Measurements from ENCODE around the gene EXOSC2. TPM values are rescaled to one million over a fixed set of nuclear protein-coding genes. Genes with fewer than 3 reads are reported as not detected.

The EXOSC2 gene
- total RNA-seq, 8 experiments from 2014 or later: 18.5 to 59.3 (median 28.7) TPM

DNA sequence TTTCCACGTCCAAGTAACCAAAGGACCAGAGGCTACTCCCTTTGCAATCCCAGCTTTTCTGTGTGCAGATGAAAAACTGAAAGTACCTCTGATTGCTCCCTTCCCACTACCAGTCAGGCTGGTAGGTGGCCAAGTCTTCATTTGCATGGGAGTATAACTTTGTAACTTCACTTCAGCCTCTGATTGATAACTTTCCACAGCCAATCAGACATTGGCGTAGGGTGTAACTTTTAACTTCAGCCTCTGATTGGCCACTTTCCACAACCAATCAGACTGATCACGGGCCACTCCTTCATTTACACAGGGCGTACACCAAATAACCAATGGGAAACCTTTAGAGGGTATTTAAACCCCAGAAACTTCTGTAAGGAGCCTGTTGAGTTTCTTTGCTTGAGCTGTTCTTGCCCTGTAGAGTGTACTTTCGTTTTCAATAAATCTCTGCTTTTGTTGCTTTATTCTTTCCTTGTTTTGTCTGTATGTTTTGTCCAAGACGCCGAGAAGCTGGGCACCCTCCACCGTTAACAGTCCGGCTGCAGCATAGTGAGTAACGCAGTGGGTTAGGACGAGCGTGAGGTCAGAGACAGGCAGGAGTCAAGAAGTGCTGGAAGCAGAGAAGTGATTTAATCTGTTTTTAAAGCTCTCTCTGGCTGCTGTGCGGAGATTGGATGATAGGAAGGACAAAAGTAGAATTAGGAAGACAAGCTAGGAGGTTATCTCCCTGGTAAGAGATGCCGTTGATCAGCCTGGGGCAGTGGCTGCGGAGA lies 3.5 kb upstream of the EXOSC2 start:
- ATAC-seq (replicated peaks in 6 of 8): peak in 7 of 8 experiments; percentile 12 to 81 (median 29)
- H3K4me1 ChIP-seq (replicated peaks in 1 of 2): peaks cover 13 to 16% of the 10 kb centered on the region in 2 donors
- H3K27ac ChIP-seq: no peak overlapping the region
- peak overlapping the region in 3 of 5 donors; percentile 5 to 21 (median 11) for H3K4me3 ChIP-seq
- WGBS, 10 experiments: 0 to 70% (median 29%) methylated on average over 2 to 14 of the region's 15 CpGs; no CpG with 5 or more reads in 1 of the 10 experiments
- in situ Hi-C loops (cut with MboI; ENCODE audit: low pct_unique_long_range_greater_than_20kb in 2 of 9, low sequenced_read_pairs in 9 of 9, unreplicated experiment in 9 of 9): loop anchor here in 8 of 9 experiments (10.0 to 25.0 kb wide), 4 partner anchors 203 to 235 kb away; no protein-coding TSS in a partner anchor

DNA sequence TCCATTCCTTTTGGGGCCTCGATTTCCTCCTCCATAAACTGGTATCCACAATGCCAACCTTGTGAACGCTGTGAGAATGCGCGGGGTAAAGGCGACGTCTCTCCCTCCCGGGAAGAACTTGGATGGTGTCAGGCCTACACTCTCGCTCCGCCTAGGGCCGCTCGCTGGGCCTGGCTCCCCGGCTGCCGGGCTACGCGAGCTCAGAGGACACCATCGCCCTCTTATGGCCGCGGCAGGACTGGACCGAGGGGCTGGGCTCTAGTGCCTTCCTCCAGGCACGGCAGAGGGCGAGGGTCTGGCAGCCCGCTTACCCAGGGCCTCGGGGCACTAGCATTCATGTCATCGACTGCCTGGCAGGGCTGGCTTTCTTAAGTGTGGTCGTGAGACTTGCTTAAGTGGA lies 1.3 kb upstream of the EXOSC2 start:
- Histone ChIP-seq H3K4me3 (no peak overlapping the region), H3K4me1 (replicated peaks in 1 of 2) (peaks cover 13 to 16% of the 10 kb centered on the region in 2 donors), H3K27ac (no peak overlapping the region)
- peak in 5 of 8 experiments; percentile 4 to 42 (median 33) for ATAC-seq (replicated peaks in 6 of 8)
- in situ Hi-C loops (cut with MboI; ENCODE audit: low pct_unique_long_range_greater_than_20kb in 2 of 9, low sequenced_read_pairs in 9 of 9, unreplicated experiment in 9 of 9): loop anchor here in 5 of 9 experiments (25.0 kb wide), 2 partner anchors 205 to 230 kb away; no protein-coding TSS in a partner anchor
- WGBS, 10 experiments: 6 to 100% (median 48%) methylated on average over 1 to 10 of the region's 25 CpGs; no CpG with 5 or more reads in 4 of the 10 experiments

DNA sequence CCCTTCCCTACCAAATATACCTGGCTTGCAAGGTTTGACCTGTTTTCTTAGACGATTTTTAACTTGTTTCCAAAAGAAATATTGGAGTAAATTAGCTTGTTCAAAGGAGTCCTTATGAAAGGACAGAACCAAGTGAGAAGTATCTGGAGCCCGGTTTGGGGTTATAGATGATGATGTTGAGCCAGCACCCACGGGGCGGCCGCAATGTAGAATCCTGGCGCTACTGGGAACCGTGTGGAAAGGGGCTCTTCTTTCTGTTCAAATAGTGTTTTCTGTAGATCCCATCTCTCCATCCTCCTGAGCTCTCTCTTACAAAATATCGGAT lies 517 bp upstream of the EXOSC2 start:
- ATAC-seq (replicated peaks in 6 of 8): peak in 6 of 8 experiments; percentile 0 to 19 (median 12)
- in situ Hi-C loops (cut with MboI; ENCODE audit: low pct_unique_long_range_greater_than_20kb in 2 of 9, low sequenced_read_pairs in 9 of 9, unreplicated experiment in 9 of 9): loop anchor here in 5 of 9 experiments (25.0 kb wide), 2 partner anchors 206 to 231 kb away; no protein-coding TSS in a partner anchor
- H3K4me1 ChIP-seq (replicated peaks in 1 of 2): peaks cover 13 to 16% of the 10 kb centered on the region in 2 donors
- H3K27ac ChIP-seq: peak overlapping the region in 1 of 2 donors; percentile 46
- peak overlapping the region; percentile 19 to 89 (median 72) for H3K4me3 ChIP-seq
- WGBS, 10 experiments: 0 to 18% (median 10%) methylated on average over 1 to 7 of the region's 8 CpGs; no CpG with 5 or more reads in 2 of the 10 experiments

DNA sequence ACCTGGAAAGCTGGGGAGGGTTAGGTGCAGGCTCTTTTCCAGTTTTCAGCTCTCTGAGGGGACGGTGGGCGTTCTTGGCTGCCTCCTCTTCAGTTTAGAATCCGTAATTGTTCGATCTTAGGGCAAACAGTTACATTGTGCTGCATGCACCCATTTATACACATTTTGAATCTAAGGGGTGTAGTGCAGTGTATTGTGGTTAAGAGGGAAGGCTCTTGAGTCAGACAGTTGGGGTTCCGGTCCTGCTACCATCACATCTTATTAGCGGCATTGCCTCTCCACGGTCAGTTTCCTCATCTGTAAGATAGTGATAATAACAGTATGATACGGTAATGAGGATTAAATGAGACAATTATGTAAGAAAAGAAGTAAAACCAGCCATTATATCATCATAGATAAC lies 625 bp downstream of the EXOSC2 start:
- H3K4me3 ChIP-seq: peak overlapping the region; percentile 59 to 89 (median 76)
- H3K4me1 ChIP-seq (replicated peaks in 1 of 2): peaks cover 13 to 16% of the 10 kb centered on the region in 2 donors
- in situ Hi-C loops (cut with MboI; ENCODE audit: low pct_unique_long_range_greater_than_20kb in 2 of 9, low sequenced_read_pairs in 9 of 9, unreplicated experiment in 9 of 9): loop anchor here in 5 of 9 experiments (25.0 kb wide), 2 partner anchors 207 to 232 kb away; no protein-coding TSS in a partner anchor
- peak overlapping the region; percentile 46 to 54 for H3K27ac ChIP-seq
- ATAC-seq (replicated peaks in 6 of 8): no peak
- 0 to 17% (median 0%) methylated on average over 1 to 6 of the region's 8 CpGs; no CpG with 5 or more reads in 3 of the 10 experiments for WGBS, 10 experiments

DNA sequence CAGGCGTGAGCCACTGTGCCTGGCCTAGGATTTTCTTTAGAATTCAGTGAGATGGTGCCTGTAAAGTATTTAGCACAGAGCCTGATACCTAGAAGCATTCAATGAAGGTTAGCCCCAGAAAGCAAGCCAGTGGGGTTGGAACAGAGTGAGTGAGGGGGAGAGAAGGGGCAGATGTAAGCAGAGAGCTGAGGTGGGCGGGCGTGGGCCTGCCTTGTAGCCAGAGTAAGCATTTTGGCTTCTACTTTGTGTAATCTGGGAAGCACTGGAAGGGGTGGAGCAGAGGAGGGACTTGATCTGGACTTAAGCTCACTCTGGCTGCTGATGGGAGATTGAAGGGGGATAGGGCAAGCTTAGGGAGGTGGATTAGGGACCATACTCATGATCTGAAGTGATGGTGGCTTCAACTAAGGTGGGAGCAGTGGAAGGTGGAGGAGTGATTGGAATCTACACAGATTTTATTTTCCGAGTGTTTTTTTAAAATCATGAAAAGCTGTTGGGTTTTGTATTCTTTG lies 2.6 kb downstream of the EXOSC2 start:
- H3K4me1 ChIP-seq (replicated peaks in 1 of 2): peaks cover 14 to 16% of the 10 kb centered on the region in 2 donors
- no peak overlapping the region for H3K27ac ChIP-seq
- no peak for ATAC-seq (replicated peaks in 6 of 8)
- in situ Hi-C loops (cut with MboI; ENCODE audit: low pct_unique_long_range_greater_than_20kb in 2 of 9, low sequenced_read_pairs in 9 of 9, unreplicated experiment in 9 of 9): loop anchor here in 5 of 9 experiments (25.0 kb wide), 2 partner anchors 209 to 234 kb away; no protein-coding TSS in a partner anchor
- H3K4me3 ChIP-seq: no peak overlapping the region
- 90 to 100% (median 95%) methylated on average over 1 to 4 of the region's 4 CpGs; no CpG with 5 or more reads in 2 of the 10 experiments for WGBS, 10 experiments

DNA sequence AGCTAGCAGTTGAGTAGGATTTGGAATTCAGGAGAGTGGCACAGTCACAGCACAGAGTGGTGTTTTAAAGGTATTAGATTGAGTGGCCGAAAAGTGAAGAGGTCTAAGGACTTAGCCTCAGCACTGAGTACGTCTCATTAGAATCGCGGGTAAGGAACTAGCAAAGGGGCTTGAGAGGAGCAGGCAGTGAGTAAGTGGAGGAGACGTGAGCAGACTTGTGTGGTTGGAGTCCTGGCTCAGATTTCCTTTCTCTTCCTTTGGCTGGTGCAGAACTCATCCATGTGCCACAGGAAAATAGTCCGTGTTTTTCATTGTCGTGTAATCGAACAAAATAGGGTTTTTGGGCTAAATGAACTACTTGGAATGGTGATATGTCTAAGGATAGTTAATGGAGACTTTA lies 3.4 kb downstream of the EXOSC2 start:
- Histone ChIP-seq H3K4me1 (replicated peaks in 1 of 2) (peaks cover 18% of the 10 kb centered on the region in 2 donors), H3K27ac (no peak overlapping the region), H3K4me3 (no peak overlapping the region)
- WGBS, 10 experiments: 83 to 100% (median 92%) methylated on average over 1 to 8 of the region's 8 CpGs; no CpG with 5 or more reads in 2 of the 10 experiments
- in situ Hi-C loops (cut with MboI; ENCODE audit: low pct_unique_long_range_greater_than_20kb in 2 of 9, low sequenced_read_pairs in 9 of 9, unreplicated experiment in 9 of 9): loop anchor here in 5 of 9 experiments (25.0 kb wide), 2 partner anchors 210 to 235 kb away; no protein-coding TSS in a partner anchor
- no peak for ATAC-seq (replicated peaks in 6 of 8)

DNA sequence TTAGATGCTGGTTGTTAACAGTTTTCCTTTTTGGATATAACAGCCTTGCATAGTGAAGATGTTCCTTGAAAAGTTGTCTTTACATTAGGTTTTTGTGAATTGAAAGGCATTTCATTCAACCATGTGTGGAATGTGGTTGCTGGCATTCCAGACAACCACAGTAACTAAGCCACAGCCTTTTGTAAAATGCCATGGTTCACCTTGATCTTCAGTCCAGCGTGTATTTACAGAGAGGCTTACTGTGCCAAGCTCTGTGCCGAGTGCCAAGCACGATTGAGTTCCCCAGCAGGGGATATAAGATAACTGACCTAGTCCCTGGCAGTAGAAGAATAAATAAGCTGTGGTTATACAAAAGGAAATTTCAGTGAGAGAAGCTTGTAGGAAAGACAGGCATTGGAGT lies 4.9 kb downstream of the EXOSC2 start:
- no peak for ATAC-seq (replicated peaks in 6 of 8)
- 17 to 100% (median 84%) methylated on average over 1 to 3 of the region's 3 CpGs; no CpG with 5 or more reads in 2 of the 10 experiments for WGBS, 10 experiments
- Histone ChIP-seq H3K27ac (no peak overlapping the region), H3K4me3 (no peak overlapping the region), H3K4me1 (replicated peaks in 1 of 2) (peaks cover 9 to 11% of the 10 kb centered on the region in 2 donors)
- in situ Hi-C loops (cut with MboI; ENCODE audit: low pct_unique_long_range_greater_than_20kb in 2 of 9, low sequenced_read_pairs in 9 of 9, unreplicated experiment in 9 of 9): loop anchor here in 5 of 9 experiments (25.0 kb wide), 2 partner anchors 211 to 236 kb away; no protein-coding TSS in a partner anchor

DNA sequence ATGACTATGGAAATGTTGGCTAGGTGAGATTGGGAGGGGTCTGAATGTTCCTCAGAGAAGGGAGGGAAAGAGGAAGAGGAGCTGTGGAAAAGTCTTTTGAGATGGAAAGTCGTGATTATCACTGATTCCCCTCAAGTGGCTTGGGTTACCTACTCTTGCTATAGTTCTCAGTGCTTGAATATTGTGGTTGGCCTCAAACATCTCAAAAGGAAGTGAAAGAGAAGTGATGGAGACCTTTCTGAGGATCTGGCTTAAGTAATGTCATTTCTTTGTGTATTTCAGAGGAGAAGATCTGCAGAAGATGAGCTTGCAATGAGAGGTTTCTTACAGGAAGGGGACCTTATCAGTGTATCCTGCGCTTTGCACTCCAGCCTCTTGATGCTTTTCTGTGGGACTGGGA lies 5.5 kb downstream of the EXOSC2 start:
- ATAC-seq (replicated peaks in 6 of 8): no peak
- Histone ChIP-seq H3K27ac (no peak overlapping the region), H3K4me1 (replicated peaks in 1 of 2) (peaks cover 9 to 11% of the 10 kb centered on the region in 2 donors), H3K4me3 (no peak overlapping the region)
- in situ Hi-C loops (cut with MboI; ENCODE audit: low pct_unique_long_range_greater_than_20kb in 2 of 9, low sequenced_read_pairs in 9 of 9, unreplicated experiment in 9 of 9): loop anchor here in 5 of 9 experiments (25.0 kb wide), 2 partner anchors 212 to 237 kb away; no protein-coding TSS in a partner anchor
- WGBS, 10 experiments: 40 to 100% (median 100%) methylated on average over 1 of the region's 2 CpGs; no CpG with 5 or more reads in 4 of the 10 experiments

DNA sequence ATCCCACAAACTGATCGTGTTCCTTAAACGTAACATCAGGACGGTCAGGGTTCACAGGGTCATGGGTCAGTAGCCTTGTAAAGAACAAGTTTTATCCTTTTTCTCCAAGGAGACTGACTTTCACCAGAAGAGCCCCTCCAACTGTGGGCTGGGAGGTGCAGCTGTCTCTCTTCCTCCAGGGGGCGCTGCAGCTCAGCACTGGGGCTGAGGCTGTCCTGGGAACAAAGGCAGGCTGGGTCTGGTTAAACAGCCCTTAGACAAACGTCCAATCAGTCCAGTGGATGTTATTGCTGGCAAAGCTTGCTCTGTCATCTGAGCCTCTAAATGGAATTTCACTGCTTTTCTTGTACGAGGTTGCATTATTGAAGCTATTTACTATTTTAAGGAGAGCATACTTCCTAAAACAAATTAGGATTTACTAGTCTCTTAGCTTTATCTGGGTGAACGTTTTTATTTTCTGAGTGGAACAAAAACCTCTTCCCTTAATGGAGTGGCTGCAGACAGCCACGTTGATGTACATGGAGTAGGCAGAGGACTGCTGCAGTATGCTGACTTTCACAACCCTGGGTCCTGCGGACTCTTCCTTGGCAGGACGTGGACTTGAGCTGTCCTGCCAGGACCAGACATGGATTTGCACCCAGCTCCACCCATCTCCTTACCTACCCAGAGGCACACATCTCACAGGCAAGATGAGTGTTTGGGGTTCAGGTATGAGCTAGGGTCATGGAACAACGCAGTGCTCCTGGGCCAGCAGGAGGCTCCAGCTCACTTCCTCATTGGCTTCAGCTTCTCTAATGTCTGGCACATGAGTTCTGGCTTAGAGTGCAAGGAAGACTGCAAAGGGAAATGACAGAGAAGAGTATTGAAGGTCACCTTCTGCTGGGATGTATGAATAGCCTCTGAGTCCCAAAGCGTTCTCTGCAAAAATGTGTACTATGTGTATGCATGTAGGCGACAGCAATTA lies 7.8 kb downstream of the EXOSC2 start:
- peak overlapping the region in 1 of 2 donors; percentile 17 for H3K27ac ChIP-seq
- in situ Hi-C loops (cut with MboI; ENCODE audit: low pct_unique_long_range_greater_than_20kb in 2 of 9, low sequenced_read_pairs in 9 of 9, unreplicated experiment in 9 of 9): loop anchor here in 8 of 9 experiments (25.0 kb wide), 4 partner anchors 136 to 336 kb away; partner anchors contain the start of gene ABL1 (in 2 of the 8)
- 28 to 100% (median 65%) methylated on average over 1 to 9 of the region's 13 CpGs for WGBS, 10 experiments

DNA sequence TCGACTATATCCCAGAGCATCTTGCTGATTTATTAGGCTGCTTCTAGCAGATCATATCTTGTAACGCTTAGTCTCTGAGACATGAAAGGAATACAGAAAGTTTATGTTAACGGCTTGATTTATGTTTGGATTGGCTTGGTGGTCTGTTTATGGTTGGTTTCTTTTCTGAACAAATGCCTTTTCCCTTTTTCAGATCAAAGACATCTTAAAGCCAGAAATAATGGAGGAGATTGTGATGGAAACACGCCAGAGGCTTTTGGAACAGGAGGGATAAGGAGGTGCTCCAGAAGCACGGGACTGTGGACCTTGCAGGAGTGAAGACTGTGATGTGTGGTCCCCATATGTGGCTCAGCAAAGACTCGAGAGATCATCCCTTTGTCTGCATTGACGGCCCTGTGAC lies 9.9 kb downstream of the EXOSC2 start:
- in situ Hi-C loops (cut with MboI; ENCODE audit: low pct_unique_long_range_greater_than_20kb in 2 of 9, low sequenced_read_pairs in 9 of 9, unreplicated experiment in 9 of 9): loop anchor here in 8 of 9 experiments (25.0 kb wide), 4 partner anchors 134 to 334 kb away; partner anchors contain the start of gene ABL1 (in 2 of the 8)
- Histone ChIP-seq H3K4me1 (replicated peaks in 1 of 2) (peaks cover 3 to 5% of the 10 kb centered on the region in 2 donors), H3K27ac (no peak overlapping the region), H3K4me3 (no peak overlapping the region)
- no peak for ATAC-seq (replicated peaks in 6 of 8)
- 48 to 100% (median 89%) methylated on average over 1 to 7 of the region's 7 CpGs; no CpG with 5 or more reads in 2 of the 10 experiments for WGBS, 10 experiments

More for the DNA sequence above, 7.8 kb downstream of the EXOSC2 start:
- H3K4me3 ChIP-seq: no peak overlapping the region
- H3K4me1 ChIP-seq (replicated peaks in 1 of 2): peaks cover 3 to 5% of the 10 kb centered on the region in 2 donors
- peak; percentile 95 to 100 (median 98) for ATAC-seq (replicated peaks in 6 of 8)

DNA sequence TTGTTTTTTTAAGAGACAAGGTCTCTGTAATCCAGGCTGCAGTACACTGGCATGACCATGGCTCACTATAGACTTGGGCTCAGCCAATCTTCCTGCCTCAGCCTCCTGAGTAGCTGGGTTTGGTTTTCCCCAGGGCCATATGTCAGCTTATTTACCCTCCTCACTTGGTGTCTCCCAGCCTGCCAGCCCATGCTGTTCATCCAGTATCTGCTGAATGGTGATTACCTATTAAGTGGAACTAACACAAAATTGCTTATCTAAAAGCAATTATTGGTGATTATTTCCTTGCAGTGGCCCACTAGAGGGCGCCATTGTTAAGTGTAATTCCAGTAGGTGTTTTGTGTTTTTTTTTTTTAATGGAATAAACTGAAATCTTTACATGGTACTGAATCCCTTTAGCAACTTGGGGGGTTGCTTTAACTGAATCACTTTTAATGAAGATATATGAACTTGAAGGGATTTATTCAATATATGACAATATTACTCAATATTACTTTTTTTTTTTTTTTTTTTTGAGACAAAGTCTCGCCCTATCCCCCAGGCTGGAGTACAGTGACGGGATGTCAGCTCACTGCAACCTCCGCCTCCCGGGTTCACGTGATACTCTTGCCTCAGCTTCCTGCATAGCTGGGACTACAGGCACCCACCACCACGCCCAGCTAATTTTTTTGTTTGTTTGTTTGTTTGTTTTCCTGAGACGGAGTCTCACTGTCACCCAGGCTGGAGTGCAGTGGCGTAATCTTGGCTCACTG lies 13.8 kb downstream of the EXOSC2 start:
- no peak overlapping the region for H3K4me3 ChIP-seq
- peaks cover 0 to 2% of the 10 kb centered on the region in 2 donors for H3K4me1 ChIP-seq (replicated peaks in 1 of 2)
- in situ Hi-C loops (cut with MboI; ENCODE audit: low pct_unique_long_range_greater_than_20kb in 2 of 9, low sequenced_read_pairs in 9 of 9, unreplicated experiment in 9 of 9): loop anchor here in 8 of 9 experiments (25.0 kb wide), 4 partner anchors 130 to 330 kb away; partner anchors contain the start of gene ABL1 (in 2 of the 8)
- 13 to 67% (median 39%) methylated on average over 3 to 8 of the region's 9 CpGs; no CpG with 5 or more reads in 2 of the 10 experiments for WGBS, 10 experiments
- H3K27ac ChIP-seq: no peak overlapping the region
- ATAC-seq (replicated peaks in 6 of 8): peak in 6 of 8 experiments; percentile 27 to 73 (median 34)

Measured in motor neuron (in vitro differentiated cells).